ENCODE results near the gene HOXC9. TPM values are rescaled to one million over a fixed set of nuclear protein-coding genes. Genes with fewer than 3 reads are reported as not detected.

HOXC9 gene
- total and polyA plus RNA-seq, 2 donors = 0.73 to 1.8 TPM

- H3K27ac ChIP-seq (ENCODE audit: low read depth) = no peak overlapping the region
- no peak overlapping the region for H3K4me3 ChIP-seq (ENCODE audit: low read depth, low read length)
- H3K36me3 ChIP-seq (ENCODE audit: insufficient read depth) = no peaks in the 10 kb centered on the region
- no peaks in the 10 kb centered on the region for H3K4me1 ChIP-seq (ENCODE audit: insufficient read depth)
- 16% methylated on average over 17 of the region's 17 CpGs for WGBS
- no peak for DNase-seq (ENCODE audit: extremely low spot score)
Measured at GRCh38 chr12:54010972-54011664, 11.2 kb downstream of the HOXC9 start.

- Histone ChIP-seq H3K4me1 (ENCODE audit: insufficient read depth) (no peaks in the 10 kb centered on the region), H3K36me3 (ENCODE audit: insufficient read depth) (no peaks in the 10 kb centered on the region), H3K4me3 (ENCODE audit: low read depth, low read length) (no peak overlapping the region), H3K27ac (ENCODE audit: low read depth) (no peak overlapping the region)
- WGBS = 36% methylated on average over 14 of the region's 14 CpGs
- DNase-seq (ENCODE audit: extremely low spot score) = no peak
Measured at GRCh38 chr12:54011665-54012532, 11.9 kb downstream of the HOXC9 start.

GRCh38 chr12:54012631-54013409 is 12.9 kb downstream of the HOXC9 start:
- H3K27ac ChIP-seq (ENCODE audit: low read depth) = no peak overlapping the region
- H3K4me1 ChIP-seq (ENCODE audit: insufficient read depth) = no peaks in the 10 kb centered on the region
- H3K36me3 ChIP-seq (ENCODE audit: insufficient read depth) = no peaks in the 10 kb centered on the region
- no peak overlapping the region for H3K4me3 ChIP-seq (ENCODE audit: low read depth, low read length)
- DNase-seq (ENCODE audit: extremely low spot score) = no peak
- 44% methylated on average over 6 of the region's 6 CpGs for WGBS

GRCh38 chr12:54014377-54015017 is 14.5 kb downstream of the HOXC9 start:
- Histone ChIP-seq H3K4me1 (ENCODE audit: insufficient read depth) (no peaks in the 10 kb centered on the region), H3K36me3 (ENCODE audit: insufficient read depth) (no peaks in the 10 kb centered on the region), H3K4me3 (ENCODE audit: low read depth, low read length) (no peak overlapping the region), H3K27ac (ENCODE audit: low read depth) (no peak overlapping the region)
- no peak for DNase-seq (ENCODE audit: extremely low spot score)
- WGBS = 6% methylated on average over 36 of the region's 36 CpGs

DNA sequence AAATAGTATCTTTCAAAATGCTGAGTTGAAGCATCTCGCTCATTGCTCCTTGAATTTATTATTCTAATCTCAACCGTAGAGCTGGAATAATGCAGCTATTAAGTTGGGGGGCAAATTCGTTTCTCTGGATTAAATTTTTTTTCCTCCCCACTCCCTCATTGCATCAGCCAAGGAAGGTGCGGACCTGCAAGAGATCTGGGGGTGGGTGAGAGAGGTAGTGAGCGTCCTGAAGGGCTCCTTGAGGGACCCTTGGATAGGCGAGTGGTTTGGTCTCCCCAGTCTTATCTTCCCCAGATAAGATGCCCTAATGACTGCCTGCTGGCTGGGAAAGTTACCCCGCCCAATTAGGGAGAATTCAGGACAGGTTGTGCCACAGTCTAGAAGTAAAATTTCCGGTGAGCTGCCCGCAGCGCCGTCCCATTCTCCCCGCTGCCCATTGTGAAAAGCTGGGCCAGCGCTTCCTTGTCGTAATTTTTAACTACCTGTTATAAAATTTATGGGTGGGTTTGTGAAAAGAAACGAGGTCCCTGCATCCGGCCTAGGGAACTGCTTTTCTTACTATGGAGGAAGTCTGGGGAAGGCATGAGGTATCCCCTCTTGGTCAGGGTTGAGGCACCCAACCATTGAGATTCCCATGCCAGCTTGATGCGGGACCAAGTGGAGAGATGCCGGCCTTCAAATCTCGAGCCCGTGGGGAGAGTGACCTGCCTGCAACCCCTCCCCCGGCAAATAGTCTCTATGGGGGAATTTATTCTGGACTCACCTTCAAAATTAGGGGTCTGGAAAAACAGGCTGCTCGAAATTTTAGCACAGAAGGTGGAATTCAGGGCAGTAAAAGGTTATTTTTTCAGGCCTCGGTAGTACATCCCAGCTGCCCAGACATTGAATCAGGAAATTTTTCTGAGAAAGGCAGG is 15.3 kb downstream of the HOXC9 start:
- WGBS = 16% methylated on average over 23 of the region's 23 CpGs

GRCh38 chr12:54016051-54016450 is 16.1 kb downstream of the HOXC9 start:
- H3K4me1 ChIP-seq (ENCODE audit: insufficient read depth) = no peaks in the 10 kb centered on the region
- no peaks in the 10 kb centered on the region for H3K36me3 ChIP-seq (ENCODE audit: insufficient read depth)
- 10% methylated on average over 3 of the region's 3 CpGs for WGBS
- no peak overlapping the region for H3K27ac ChIP-seq (ENCODE audit: low read depth)
- H3K4me3 ChIP-seq (ENCODE audit: low read depth, low read length) = no peak overlapping the region
- DNase-seq (ENCODE audit: extremely low spot score) = no peak

More for the DNA sequence above, 15.3 kb downstream of the HOXC9 start:
- Histone ChIP-seq H3K36me3 (ENCODE audit: insufficient read depth) (no peaks in the 10 kb centered on the region), H3K4me3 (ENCODE audit: low read depth, low read length) (no peak overlapping the region), H3K4me1 (ENCODE audit: insufficient read depth) (no peaks in the 10 kb centered on the region), H3K27ac (ENCODE audit: low read depth) (no peak overlapping the region)
- no peak for DNase-seq (ENCODE audit: extremely low spot score)

DNA sequence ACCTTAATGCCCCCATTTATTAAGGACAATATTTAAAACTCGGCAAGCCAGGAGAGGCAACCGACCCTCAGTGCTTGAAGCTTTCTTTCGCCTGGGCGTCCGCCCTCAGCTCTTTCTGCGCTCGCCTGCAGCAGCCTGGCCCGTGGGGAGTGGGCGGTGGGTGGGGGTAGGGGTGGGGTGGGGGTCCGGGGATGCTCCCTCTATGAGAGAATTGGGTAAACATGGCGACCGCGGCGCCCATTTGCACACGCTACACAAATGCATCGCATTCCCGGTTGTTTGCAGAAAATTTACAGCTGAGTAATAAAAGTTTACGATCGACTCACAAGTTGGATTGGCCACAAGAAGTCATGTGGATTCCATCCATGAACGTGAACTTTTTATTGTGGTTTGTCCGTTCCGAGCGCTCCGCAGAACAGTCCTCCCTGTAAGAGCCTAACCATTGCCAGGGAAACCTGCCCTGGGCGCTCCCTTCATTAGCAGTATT is 16.6 kb downstream of the HOXC9 start:
- H3K27ac ChIP-seq (ENCODE audit: low read depth) = no peak overlapping the region
- DNase-seq (ENCODE audit: extremely low spot score) = peak; percentile 68
- H3K4me3 ChIP-seq (ENCODE audit: low read depth, low read length) = no peak overlapping the region
- H3K36me3 ChIP-seq (ENCODE audit: insufficient read depth) = no peaks in the 10 kb centered on the region
- 3% methylated on average over 25 of the region's 25 CpGs for WGBS
- H3K4me1 ChIP-seq (ENCODE audit: insufficient read depth) = no peaks in the 10 kb centered on the region

DNA sequence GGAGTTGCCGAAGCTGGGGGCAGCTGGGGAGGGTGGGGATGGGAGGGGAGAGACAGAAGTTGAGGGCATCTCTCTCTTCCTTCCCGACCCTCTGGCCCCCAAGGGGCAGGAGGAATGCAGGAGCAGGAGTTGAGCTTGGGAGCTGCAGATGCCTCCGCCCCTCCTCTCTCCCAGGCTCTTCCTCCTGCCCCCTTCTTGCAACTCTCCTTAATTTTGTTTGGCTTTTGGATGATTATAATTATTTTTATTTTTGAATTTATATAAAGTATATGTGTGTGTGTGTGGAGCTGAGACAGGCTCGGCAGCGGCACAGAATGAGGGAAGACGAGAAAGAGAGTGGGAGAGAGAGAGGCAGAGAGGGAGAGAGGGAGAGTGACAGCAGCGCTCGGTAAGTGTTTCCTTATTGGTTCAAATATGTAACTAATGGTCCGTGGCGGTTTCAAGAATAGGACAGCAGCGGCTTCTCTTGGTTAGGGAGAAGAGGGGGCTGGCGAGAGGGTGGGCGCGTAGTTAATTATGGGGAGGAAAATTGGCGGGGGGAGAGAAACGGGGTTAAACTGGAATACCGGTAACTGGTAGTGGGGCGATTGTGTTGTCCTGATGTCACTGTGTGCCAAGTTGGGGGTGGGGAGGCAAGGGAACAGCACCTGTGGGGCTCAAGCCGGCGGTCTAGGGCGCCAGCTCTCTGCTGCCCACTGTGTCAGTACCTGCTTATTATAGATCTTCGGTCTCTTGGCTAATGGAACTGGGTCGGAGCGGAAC is 17.2 kb downstream of the HOXC9 start:
- Histone ChIP-seq H3K27ac (ENCODE audit: low read depth) (no peak overlapping the region), H3K36me3 (ENCODE audit: insufficient read depth) (no peaks in the 10 kb centered on the region), H3K4me1 (ENCODE audit: insufficient read depth) (no peaks in the 10 kb centered on the region), H3K4me3 (ENCODE audit: low read depth, low read length) (peak overlapping the region; percentile 38)
- 4% methylated on average over 24 of the region's 24 CpGs for WGBS
- no peak for DNase-seq (ENCODE audit: extremely low spot score)

DNA sequence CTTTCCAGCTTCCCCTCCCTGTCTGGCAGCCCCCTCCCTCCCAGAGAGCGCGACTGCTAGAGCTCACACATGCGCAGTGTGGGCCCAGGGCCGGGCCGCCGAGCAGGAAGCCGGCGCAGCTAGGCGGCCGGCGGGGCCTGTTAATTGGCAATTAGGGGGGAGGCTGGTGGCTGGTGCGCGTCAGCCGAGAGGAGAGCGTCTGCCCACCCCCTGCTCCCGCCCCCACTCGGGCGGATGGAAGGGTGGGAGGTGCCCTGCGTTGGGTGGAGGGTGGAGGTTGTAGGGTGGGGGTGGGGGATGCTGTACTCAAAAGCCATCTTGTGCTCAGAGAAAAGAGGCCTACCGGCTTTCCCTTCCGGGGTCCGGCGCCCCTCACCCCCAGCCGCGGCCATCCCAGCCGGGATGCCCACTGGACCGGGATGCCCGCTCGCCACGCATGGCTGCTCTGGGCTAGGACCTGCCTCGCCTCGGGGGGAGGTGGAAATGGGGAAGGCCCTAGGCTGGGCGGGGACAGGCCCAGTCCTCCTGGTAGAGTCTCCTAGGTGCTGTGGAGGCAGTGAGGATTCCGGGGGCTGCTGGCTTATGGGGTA is 18.0 kb downstream of the HOXC9 start:
- H3K36me3 ChIP-seq (ENCODE audit: insufficient read depth) = no peaks in the 10 kb centered on the region
- peak; percentile 47 for DNase-seq (ENCODE audit: extremely low spot score)
- no peaks in the 10 kb centered on the region for H3K4me1 ChIP-seq (ENCODE audit: insufficient read depth)
- WGBS = 4% methylated on average over 34 of the region's 34 CpGs
- H3K4me3 ChIP-seq (ENCODE audit: low read depth, low read length) = peak overlapping the region; percentile 38
- H3K27ac ChIP-seq (ENCODE audit: low read depth) = no peak overlapping the region

GRCh38 chr12:54018468-54018984 is 18.6 kb downstream of the HOXC9 start:
- Histone ChIP-seq H3K36me3 (ENCODE audit: insufficient read depth) (no peaks in the 10 kb centered on the region), H3K27ac (ENCODE audit: low read depth) (no peak overlapping the region), H3K4me1 (ENCODE audit: insufficient read depth) (no peaks in the 10 kb centered on the region), H3K4me3 (ENCODE audit: low read depth, low read length) (no peak overlapping the region)
- 34% methylated on average over 29 of the region's 29 CpGs for WGBS
- DNase-seq (ENCODE audit: extremely low spot score) = no peak

GRCh38 chr12:54019091-54019811 is 19.3 kb downstream of the HOXC9 start:
- H3K36me3 ChIP-seq (ENCODE audit: insufficient read depth) = no peaks in the 10 kb centered on the region
- no peaks in the 10 kb centered on the region for H3K4me1 ChIP-seq (ENCODE audit: insufficient read depth)
- H3K27ac ChIP-seq (ENCODE audit: low read depth) = no peak overlapping the region
- H3K4me3 ChIP-seq (ENCODE audit: low read depth, low read length) = no peak overlapping the region
- 35% methylated on average over 43 of the region's 43 CpGs for WGBS
- DNase-seq (ENCODE audit: extremely low spot score) = no peak
